NCI-H187 (cell line): ENCODE results near the gene WHRN.

Source experiments
- DNase-seq, 2 experiments: peaks; one replicate each; lab custom pipeline; 2025; lab: John Stamatoyannopoulos, UW

The WHRN gene

GRCh38 chr9:114492991-114493390, 12.3 kb downstream of the WHRN start:
- DNase-seq, result no peak

GRCh38 chr9:114491430-114492003, 13.8 kb downstream of the WHRN start:
- no peak for DNase-seq

GRCh38 chr9:114489928-114490327, 15.3 kb downstream of the WHRN start:
- DNase-seq, result no peak

- DNase-seq, result no peak
Observed at GRCh38 chr9:114488398-114489129, 16.7 kb downstream of the WHRN start.

- DNase-seq, result peak in 1 of 2 experiments; percentile 13
Observed at GRCh38 chr9:114487607-114488300, 17.5 kb downstream of the WHRN start.

GRCh38 chr9:114486205-114486963, 18.9 kb downstream of the WHRN start:
- no peak for DNase-seq

- DNase-seq, result no peak
Observed at GRCh38 chr9:114484854-114485443, 20.3 kb downstream of the WHRN start.

GRCh38 chr9:114484215-114484853, 20.9 kb downstream of the WHRN start:
- DNase-seq, result no peak

- no peak for DNase-seq
Observed at GRCh38 chr9:114483499-114483898, 21.8 kb downstream of the WHRN start.

- no peak for DNase-seq
Observed at GRCh38 chr9:114482593-114482992, 22.7 kb downstream of the WHRN start.

- DNase-seq, result no peak
Observed at GRCh38 chr9:114481789-114482188, 23.5 kb downstream of the WHRN start.

- no peak for DNase-seq
Observed at GRCh38 chr9:114480746-114481435, 24.4 kb downstream of the WHRN start.

- DNase-seq, result no peak
Observed at GRCh38 chr9:114478871-114479270, 26.4 kb downstream of the WHRN start.

- DNase-seq, result no peak
Observed at GRCh38 chr9:114478459-114478858, 26.8 kb downstream of the WHRN start.

- DNase-seq, result no peak
Observed at GRCh38 chr9:114477642-114478041, 27.6 kb downstream of the WHRN start.

- no peak for DNase-seq
Observed at GRCh38 chr9:114476891-114477469, 28.3 kb downstream of the WHRN start.

- no peak for DNase-seq
Observed at GRCh38 chr9:114475412-114476135, 29.7 kb downstream of the WHRN start.

GRCh38 chr9:114474425-114474824, 30.8 kb downstream of the WHRN start:
- no peak for DNase-seq

GRCh38 chr9:114473447-114473801, 31.8 kb downstream of the WHRN start:
- no peak for DNase-seq
